Esophagus squamous epithelium (tissue), 4 donors: ENCODE data around the gene RAPGEF5.

Source experiments
- POLR2A ChIP-seq, 4 donors: fragments of 450-650 bp; IDR thresholded peaks; one replicate each; pipeline ENCODE4 v1.6.1; 2017; ENCODE audit warnings: antibody characterized with exemption in 4 of 4, mild to moderate bottlenecking in 4 of 4, moderate library complexity in 3 of 4
- TF ChIP-seq, protein P1 (sequence below), 6 experiments: fragments of 450-650 bp in 4 of 6; fragments of 200-600 bp in 2 of 6; sonication (generic) in 2 of 6; IDR thresholded peaks; one replicate each; pipeline ENCODE4 v1.5.1; 2016 to 2019; ENCODE audit warnings: antibody characterized with exemption in 6 of 6, mild to moderate bottlenecking in 4 of 6, moderate library complexity in 4 of 6

DNA sequence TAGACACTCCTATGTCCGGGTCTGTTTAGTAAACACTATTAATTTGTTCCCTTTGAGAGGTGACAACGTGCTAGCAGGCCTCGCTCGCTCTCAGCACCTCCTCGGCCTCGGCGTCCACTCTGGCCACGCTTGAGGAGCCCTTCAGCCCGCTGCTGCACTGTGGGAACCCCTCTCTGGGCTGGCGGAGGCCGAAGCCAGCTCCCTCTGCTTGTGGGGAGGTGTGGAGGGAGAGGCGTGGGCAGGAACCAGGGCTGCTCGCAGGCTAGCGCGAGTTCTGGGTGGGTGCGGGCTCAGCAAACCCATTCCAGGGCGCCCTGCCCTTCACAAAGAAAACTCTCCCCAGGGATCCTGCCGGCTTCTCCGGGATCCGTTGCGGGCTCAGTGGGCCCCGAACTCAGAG is 266.8 kb downstream of the RAPGEF5 start:
- no peak for TF ChIP-seq POLR2A (IDR thresholded peaks at IDR 0.05)
- TF ChIP-seq, protein P1, sequence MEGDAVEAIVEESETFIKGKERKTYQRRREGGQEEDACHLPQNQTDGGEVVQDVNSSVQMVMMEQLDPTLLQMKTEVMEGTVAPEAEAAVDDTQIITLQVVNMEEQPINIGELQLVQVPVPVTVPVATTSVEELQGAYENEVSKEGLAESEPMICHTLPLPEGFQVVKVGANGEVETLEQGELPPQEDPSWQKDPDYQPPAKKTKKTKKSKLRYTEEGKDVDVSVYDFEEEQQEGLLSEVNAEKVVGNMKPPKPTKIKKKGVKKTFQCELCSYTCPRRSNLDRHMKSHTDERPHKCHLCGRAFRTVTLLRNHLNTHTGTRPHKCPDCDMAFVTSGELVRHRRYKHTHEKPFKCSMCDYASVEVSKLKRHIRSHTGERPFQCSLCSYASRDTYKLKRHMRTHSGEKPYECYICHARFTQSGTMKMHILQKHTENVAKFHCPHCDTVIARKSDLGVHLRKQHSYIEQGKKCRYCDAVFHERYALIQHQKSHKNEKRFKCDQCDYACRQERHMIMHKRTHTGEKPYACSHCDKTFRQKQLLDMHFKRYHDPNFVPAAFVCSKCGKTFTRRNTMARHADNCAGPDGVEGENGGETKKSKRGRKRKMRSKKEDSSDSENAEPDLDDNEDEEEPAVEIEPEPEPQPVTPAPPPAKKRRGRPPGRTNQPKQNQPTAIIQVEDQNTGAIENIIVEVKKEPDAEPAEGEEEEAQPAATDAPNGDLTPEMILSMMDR (IDR thresholded peaks at IDR 0.05) = no peak
